Activated CD4-positive, alpha-beta T cell treated with anti-CD3 and anti-CD28 coated beads, Interleukin-2, amount 50 U/mL, for 16 hours (primary cell): Measurements from ENCODE around the gene CACNB1.

Experiments
- DNase-seq: peaks from one replicate; pipeline ENCODE4 v3.0.0-alpha.2; 2020

Gene CACNB1

DNA sequence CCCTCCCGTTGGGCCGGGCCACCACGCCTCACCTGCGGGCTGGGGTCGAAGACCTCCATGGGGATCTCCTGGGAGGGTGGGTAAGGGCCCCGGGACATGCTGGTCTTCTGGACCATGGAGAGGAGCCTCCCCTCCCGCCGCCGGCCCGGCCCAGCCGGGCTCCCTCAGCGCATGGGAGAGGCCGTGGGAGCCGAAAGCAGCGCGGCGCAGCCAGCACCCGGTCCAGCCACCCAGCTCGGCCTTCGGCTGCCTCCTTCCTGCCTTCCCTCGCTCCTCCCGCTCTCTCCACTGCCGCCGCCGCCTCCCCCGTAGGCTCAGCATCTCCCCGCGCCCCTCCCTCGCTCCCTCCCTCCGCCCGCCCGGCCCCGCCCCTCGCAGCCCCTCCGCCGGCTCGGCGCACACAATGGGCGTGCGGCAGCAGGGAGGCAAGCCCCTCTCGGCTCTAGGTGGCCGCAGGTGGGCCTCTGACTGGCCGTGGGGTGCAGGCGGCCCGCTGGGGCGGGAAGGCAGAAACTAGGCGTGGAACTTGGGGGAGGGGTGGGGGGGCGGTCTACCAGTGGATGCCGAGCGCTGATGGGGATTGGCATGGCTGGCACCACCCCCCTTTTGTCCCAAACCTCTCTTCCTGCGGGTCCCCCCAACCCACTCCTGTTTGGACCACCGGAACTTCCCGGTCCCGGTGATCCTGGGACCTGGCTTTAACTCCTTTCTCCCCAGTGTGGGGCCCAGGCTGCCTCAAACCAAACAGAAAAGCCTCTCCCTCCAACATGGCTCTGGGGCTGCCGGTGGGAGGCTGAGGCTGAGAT is at the start of gene CACNB1:
CACNB1 (minus strand) TSS at position 290 of the 806 bp plus-strand sequence; CDS start at position 116, 174 bp downstream.
- peak; percentile 81 for DNase-seq

DNA sequence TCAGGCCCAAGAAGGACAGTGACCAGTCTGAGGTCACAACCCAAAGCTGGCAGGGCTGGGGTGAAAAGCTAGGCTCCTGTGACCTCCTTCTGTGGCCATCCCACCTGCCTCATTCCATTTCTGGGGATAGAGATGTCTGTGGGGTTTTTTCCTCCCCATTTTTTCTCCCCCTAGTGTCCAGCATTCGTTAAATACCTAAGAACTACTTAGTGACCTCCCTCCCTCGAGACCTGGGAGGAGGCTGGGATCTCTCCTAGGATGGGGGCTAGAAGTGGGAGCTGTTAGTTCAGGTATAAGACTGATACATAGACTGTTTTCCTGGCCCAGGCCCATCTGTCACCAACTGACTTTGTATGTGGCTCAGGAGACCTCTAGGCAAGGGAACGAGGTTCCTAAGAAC is 48.8 kb upstream of the CACNB1 start:
- DNase-seq: no peak

GRCh38 chr17:39244600-39245570 is 47.4 kb upstream of the CACNB1 start:
- DNase-seq: peak; percentile 84

GRCh38 chr17:39244016-39244599 is 46.6 kb upstream of the CACNB1 start:
- no peak for DNase-seq

DNA sequence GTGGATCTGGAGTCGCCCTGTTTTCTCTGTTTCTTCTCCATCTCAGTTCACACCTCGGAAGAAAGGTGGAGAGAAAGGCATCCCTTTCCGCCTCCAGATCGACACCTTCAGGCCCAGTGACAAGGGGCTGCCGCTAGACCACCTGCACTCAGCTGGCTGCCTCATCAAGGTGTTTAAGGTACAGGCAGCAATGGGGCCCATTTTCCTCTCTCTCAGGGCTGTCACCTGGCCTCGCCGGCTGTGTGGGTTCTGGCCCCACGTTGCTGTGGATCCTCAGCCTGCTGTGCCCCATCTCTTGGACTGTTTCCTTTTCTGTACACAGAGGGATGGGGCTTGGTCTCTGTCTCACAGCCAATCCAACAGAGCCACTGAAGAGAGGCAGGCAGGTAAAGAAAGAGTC is 45.7 kb upstream of the CACNB1 start:
- DNase-seq: no peak

DNA sequence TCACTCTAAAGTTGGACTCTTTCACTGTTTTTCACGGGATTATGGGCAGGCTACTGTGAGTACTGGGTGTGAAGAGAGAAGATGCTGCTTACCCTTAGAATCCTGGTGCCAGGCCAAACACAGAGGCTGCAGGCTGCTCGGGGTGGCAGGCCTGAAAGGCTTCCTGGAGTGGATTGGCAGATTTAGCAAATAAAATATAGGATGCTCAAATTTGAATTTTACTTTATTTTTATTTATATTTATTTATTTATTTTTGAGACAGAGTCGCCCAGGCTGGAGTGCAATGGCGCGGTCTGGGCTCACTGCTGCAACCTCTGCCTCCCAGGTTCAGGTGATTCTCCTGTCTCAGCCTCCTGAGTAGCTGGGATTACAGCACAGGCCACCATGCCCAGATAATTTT is 43.2 kb upstream of the CACNB1 start:
- no peak for DNase-seq

- peak; percentile 64 for DNase-seq
These were observed 42.3 kb upstream of the CACNB1 start for GRCh38 chr17:39239640-39240314.

- peak; percentile 88 for DNase-seq
These were observed 41.0 kb upstream of the CACNB1 start for GRCh38 chr17:39238311-39238972.

DNA sequence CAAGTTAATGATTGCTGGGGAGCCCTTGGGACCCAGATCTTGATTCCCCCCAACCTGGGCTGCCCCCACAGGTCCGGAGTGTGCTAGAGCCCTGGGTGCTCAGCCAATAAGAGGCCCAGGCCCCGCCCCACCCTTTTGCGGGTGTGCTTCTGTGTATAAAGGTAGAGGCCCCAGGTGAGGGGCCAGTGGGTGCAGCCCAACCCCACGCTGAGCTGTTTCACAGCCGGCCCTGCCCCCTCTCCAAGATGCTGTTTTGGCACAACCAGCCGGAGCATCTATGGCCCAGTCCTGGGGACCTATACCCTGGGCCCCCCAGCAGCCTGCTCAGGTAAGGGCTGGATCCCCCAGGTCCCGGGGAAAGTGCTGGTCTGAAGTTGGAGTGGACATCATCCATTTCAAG is 40.1 kb upstream of the CACNB1 start:
- DNase-seq: no peak

DNA sequence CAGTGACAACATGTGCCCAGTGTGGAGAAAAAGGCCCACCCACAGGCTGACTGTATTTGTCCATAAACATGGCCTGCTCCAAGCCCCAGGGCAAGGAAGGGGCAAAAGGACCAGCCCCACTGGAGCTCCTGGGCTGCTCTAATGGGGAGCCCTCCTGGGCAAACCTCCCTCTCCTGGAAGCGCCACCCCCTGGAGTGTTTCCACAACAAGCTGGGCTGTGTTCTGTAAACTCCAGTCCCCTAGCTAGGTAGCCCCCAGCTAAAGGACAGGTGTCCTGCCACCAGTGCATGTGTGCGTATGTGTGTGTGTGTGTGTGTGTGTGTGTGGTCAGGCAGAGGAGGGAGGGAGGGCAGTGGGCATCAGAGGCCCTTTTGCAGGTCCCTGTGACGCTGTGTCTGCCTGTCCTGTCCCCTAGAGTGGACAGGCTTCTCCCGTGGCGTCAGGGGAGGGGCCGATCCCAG is 39.5 kb upstream of the CACNB1 start:
- DNase-seq: no peak

GRCh38 chr17:39236450-39236927 is 39.0 kb upstream of the CACNB1 start:
- DNase-seq: no peak

- peak; percentile 73 for DNase-seq
These were observed 38.3 kb upstream of the CACNB1 start for GRCh38 chr17:39235555-39236449.

DNA sequence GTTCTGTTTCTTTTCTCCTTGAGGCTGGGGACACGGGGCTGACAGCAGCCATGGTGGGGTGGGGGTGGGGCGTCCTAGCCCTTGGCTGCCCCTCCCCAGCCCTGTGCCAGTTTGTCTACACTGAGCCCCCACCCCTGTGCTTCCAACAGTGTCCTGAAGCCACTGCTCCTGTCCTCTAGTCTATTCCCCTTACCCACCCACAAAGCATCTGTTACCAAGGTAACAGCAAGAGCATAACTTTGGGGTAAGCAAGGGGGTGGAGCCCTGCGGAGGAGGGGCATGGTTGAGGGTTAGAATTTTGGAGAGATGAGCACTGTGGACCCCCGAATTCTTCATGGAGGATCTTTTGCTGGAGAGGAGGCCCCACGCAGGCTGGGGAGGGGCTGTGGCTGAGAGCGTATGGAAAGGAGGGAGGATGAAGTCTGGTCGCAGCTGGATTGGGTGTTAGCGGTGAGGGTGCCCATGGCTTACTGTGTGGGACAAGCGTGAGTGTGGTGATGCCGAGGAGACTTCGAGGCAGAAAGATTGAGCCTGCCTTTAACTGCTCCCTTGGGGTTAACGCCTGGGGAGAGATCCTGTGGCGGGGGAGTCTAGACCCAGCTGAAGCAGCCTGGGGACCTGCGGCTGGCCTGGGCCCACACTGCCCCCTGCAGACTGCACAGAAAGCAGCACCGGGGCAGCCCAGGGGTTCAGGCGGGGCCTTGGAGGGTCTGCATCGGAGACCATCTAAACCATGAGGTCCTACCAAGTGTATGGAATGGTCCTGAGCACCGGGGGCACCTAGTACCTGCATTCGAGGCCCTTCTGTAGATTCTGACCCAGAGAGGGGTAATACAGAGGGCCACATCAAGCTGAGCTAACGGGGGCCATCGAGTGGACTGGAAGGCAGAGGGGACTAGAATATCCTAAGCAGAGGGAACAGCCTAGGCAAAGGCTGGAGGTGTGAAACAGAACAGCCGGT is 34.4 kb upstream of the CACNB1 start:
- DNase-seq: peak; percentile 37

GRCh38 chr17:39231091-39231561 is 33.7 kb upstream of the CACNB1 start:
- no peak for DNase-seq

DNA sequence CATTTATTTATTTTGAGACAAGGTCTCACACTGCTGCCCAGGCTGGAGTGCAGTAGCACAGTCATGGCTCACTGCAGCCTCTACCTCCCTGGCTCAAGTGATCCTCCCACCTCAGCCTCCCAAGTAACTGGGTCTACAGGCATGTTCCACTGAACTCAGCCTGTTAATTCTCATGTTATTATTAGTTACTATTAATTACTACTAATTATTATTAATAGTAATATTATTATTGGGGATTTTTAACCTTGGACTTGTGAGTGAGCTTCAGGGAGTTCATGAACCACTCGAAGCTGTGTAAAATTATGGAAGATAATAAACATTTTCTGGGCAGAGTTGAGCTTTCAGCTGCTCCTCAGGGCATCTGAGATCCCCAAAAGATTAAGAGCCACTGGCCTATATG is 32.9 kb upstream of the CACNB1 start:
- no peak for DNase-seq

GRCh38 chr17:39229274-39229913 is 31.9 kb upstream of the CACNB1 start:
- DNase-seq: no peak

GRCh38 chr17:39227364-39227919 is 30.0 kb upstream of the CACNB1 start:
- no peak for DNase-seq

- DNase-seq: no peak
These were observed 28.7 kb upstream of the CACNB1 start for GRCh38 chr17:39225959-39226683.
